Measurements from ENCODE around the gene KIRREL1. TPM values are rescaled to one million over a fixed set of nuclear protein-coding genes. Genes with fewer than 3 reads are reported as not detected.
A peak's percentile ranks its signal among the peaks of the same experiment; 100 is the strongest.

Gene KIRREL1
- polyA plus RNA-seq (2013, experiment 1 of 2), result 26.1 TPM
- polyA plus RNA-seq (2013, experiment 2 of 2), result 30.6 TPM

GRCh38 chr1:157993147-157993917, at the start of gene KIRREL1:
TSS of gene KIRREL1 (plus strand) at chr1:157993645. CDS start at chr1:157993677, 32 bp downstream.
- H3K27me3 ChIP-seq (ENCODE audit: insufficient read depth, low read length), result no peaks in the 10 kb centered on the region
- under 1% methylated on average over 62 of the region's 62 CpGs for WGBS
- no peaks in the 10 kb centered on the region for H3K36me3 ChIP-seq (ENCODE audit: insufficient read depth, low read length)
- peaks cover 31% of the 10 kb centered on the region for H3K4me1 ChIP-seq (ENCODE audit: insufficient read depth, low read length)
- peak within 1 kb of the TSS; percentile 95 for H3K4me3 ChIP-seq (ENCODE audit: low read length)
- no peaks in the 10 kb centered on the region for H3K9me3 ChIP-seq (ENCODE audit: insufficient read depth, low read depth, low read length)
- H3K9ac ChIP-seq (ENCODE audit: low read depth, low read length), result peak within 1 kb of the TSS; percentile 86
- H3K27ac ChIP-seq (ENCODE audit: low read depth, low read length), result peak within 1 kb of the TSS; percentile 64

GRCh38 chr1:157944663-157945280, 48.7 kb upstream of the KIRREL1 start:
- no peak overlapping the region for H3K9ac ChIP-seq (ENCODE audit: low read depth, low read length)
- no peak overlapping the region for H3K27ac ChIP-seq (ENCODE audit: low read depth, low read length)
- H3K27me3 ChIP-seq (ENCODE audit: insufficient read depth, low read length), result no peaks in the 10 kb centered on the region
- no peaks in the 10 kb centered on the region for H3K9me3 ChIP-seq (ENCODE audit: insufficient read depth, low read depth, low read length)
- WGBS, result 80% methylated on average over 4 of the region's 5 CpGs
- no peak overlapping the region for H3K4me3 ChIP-seq (ENCODE audit: low read length)
- H3K36me3 ChIP-seq (ENCODE audit: insufficient read depth, low read length), result no peaks in the 10 kb centered on the region
- no peaks in the 10 kb centered on the region for H3K4me1 ChIP-seq (ENCODE audit: insufficient read depth, low read length)

DNA sequence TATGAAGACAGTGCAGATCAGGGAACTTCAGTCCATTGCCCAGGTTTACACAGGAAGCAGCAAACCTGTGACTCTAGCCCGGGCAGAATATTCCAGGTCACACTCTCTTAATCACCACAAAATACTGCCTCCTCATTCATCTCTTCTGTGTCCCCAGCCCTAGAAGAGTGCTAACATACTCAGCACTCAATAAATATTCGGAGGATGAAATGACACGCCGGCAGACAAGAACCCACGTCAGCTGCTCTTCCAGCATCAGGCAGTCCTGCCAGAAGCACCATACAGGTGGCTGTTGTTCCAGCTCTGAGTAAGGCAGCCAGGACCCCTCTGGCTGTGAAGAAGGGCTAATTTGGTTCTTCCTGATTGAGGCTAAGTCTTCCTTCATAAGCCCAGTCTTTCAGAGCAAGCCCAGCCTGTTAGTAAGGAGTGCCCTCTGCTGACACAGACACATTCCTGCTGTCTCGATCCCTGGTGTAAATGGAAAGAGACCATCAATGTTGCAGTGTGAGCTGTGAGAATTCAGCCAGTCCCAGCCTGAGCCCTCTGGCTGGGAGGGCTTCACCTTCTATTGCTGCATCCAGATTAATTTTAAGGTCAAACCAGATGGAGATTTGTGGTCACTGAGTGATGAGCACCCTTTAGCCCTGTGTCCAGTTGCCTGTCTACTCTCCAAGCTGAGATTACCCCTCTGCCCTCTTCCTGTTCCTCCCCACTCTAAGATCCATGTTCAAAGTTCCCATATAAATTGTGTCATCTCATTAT, 45.0 kb upstream of the KIRREL1 start:
- no peaks in the 10 kb centered on the region for H3K36me3 ChIP-seq (ENCODE audit: insufficient read depth, low read length)
- no peaks in the 10 kb centered on the region for H3K27me3 ChIP-seq (ENCODE audit: insufficient read depth, low read length)
- WGBS, result 70% methylated on average over 6 of the region's 6 CpGs
- H3K9ac ChIP-seq (ENCODE audit: low read depth, low read length), result no peak overlapping the region
- H3K4me3 ChIP-seq (ENCODE audit: low read length), result no peak overlapping the region
- no peak overlapping the region for H3K27ac ChIP-seq (ENCODE audit: low read depth, low read length)
- no peaks in the 10 kb centered on the region for H3K9me3 ChIP-seq (ENCODE audit: insufficient read depth, low read depth, low read length)
- no peaks in the 10 kb centered on the region for H3K4me1 ChIP-seq (ENCODE audit: insufficient read depth, low read length)

GRCh38 chr1:157949074-157949354, 44.4 kb upstream of the KIRREL1 start:
- H3K9me3 ChIP-seq (ENCODE audit: insufficient read depth, low read depth, low read length), result no peaks in the 10 kb centered on the region
- no peaks in the 10 kb centered on the region for H3K4me1 ChIP-seq (ENCODE audit: insufficient read depth, low read length)
- no peak overlapping the region for H3K4me3 ChIP-seq (ENCODE audit: low read length)
- no peak overlapping the region for H3K27ac ChIP-seq (ENCODE audit: low read depth, low read length)
- no peak overlapping the region for H3K9ac ChIP-seq (ENCODE audit: low read depth, low read length)
- no peaks in the 10 kb centered on the region for H3K36me3 ChIP-seq (ENCODE audit: insufficient read depth, low read length)
- no peaks in the 10 kb centered on the region for H3K27me3 ChIP-seq (ENCODE audit: insufficient read depth, low read length)

DNA sequence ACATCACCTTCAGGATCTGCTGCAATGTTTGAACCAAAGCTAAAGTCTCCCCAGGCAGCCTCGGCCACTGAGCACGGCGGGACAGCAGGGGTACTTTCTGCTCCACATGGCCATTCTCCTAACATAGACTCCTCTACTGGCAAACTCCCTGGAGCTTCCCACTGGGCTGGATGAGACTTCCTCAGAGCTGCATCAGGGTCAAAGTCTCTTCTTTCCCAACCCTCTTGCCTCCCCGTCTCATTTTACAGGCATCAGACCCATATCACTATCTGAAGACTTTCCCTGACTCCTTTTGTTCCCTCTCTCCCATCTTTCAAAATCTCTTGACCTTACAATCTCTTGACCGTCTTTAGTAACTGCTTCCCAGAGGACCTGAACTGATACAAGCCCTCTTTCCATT, 42.2 kb upstream of the KIRREL1 start:
- no peak overlapping the region for H3K27ac ChIP-seq (ENCODE audit: low read depth, low read length)
- H3K4me1 ChIP-seq (ENCODE audit: insufficient read depth, low read length), result no peaks in the 10 kb centered on the region
- no peak overlapping the region for H3K4me3 ChIP-seq (ENCODE audit: low read length)
- 85% methylated on average over 5 of the region's 5 CpGs for WGBS
- H3K27me3 ChIP-seq (ENCODE audit: insufficient read depth, low read length), result 0 out of 2 replicates have a peak, but pooled peaks cover 2% of the 10 kb centered on the region
- no peaks in the 10 kb centered on the region for H3K9me3 ChIP-seq (ENCODE audit: insufficient read depth, low read depth, low read length)
- no peak overlapping the region for H3K9ac ChIP-seq (ENCODE audit: low read depth, low read length)
- no peaks in the 10 kb centered on the region for H3K36me3 ChIP-seq (ENCODE audit: insufficient read depth, low read length)

DNA sequence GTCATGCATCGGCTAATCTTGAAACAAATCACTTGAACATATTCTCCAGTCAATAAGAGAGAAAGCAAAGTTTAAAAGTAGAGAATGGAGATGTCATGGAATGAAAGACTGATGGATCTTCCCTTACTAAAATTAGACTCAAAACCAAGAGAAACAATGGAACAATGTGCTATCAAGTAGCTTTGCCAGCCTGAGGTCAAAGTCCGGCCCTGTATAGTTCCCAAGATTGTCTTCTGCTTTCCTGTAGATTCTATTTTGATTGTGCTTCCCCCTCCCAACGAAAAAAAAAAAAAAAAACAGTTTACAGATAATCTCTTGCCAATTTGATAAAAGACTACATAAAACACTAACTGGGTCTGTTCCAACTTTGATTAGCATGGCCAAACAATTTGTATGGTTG, 40.8 kb upstream of the KIRREL1 start:
- H3K36me3 ChIP-seq (ENCODE audit: insufficient read depth, low read length), result no peaks in the 10 kb centered on the region
- H3K9ac ChIP-seq (ENCODE audit: low read depth, low read length), result no peak overlapping the region
- H3K27me3 ChIP-seq (ENCODE audit: insufficient read depth, low read length), result 0 out of 2 replicates have a peak, but pooled peaks cover 2% of the 10 kb centered on the region
- no peak overlapping the region for H3K4me3 ChIP-seq (ENCODE audit: low read length)
- H3K27ac ChIP-seq (ENCODE audit: low read depth, low read length), result no peak overlapping the region
- no peaks in the 10 kb centered on the region for H3K9me3 ChIP-seq (ENCODE audit: insufficient read depth, low read depth, low read length)
- WGBS, result 55% methylated on average over 2 of the region's 3 CpGs
- no peaks in the 10 kb centered on the region for H3K4me1 ChIP-seq (ENCODE audit: insufficient read depth, low read length)

DNA sequence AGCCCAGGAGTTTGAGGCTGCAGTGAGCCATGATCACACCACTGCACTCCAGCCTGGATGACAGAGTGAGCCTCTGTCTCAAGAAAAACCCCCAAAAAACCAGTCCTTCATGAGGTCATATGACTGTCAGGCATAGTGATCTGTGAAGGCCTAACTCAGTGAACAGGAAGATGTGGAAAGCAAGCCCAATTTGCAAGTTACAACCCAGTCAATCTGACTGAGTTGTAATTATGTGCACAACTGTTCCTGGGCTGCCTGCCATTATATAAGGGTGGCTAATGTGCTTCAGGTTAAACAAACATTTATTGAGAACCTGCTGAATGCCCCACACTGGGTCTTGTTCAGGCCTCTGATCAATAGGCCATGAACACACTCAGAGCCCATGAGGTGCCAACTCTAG, 38.2 kb upstream of the KIRREL1 start:
- Histone ChIP-seq H3K9ac (ENCODE audit: low read depth, low read length) (no peak overlapping the region), H3K36me3 (ENCODE audit: insufficient read depth, low read length) (no peaks in the 10 kb centered on the region), H3K27ac (ENCODE audit: low read depth, low read length) (no peak overlapping the region), H3K27me3 (ENCODE audit: insufficient read depth, low read length) (0 out of 2 replicates have a peak, but pooled peaks cover 2% of the 10 kb centered on the region), H3K4me1 (ENCODE audit: insufficient read depth, low read length) (no peaks in the 10 kb centered on the region), H3K4me3 (ENCODE audit: low read length) (no peak overlapping the region), H3K9me3 (ENCODE audit: insufficient read depth, low read depth, low read length) (no peaks in the 10 kb centered on the region)

GRCh38 chr1:157955857-157956256, 37.6 kb upstream of the KIRREL1 start:
- H3K4me3 ChIP-seq (ENCODE audit: low read length), result no peak overlapping the region
- no peaks in the 10 kb centered on the region for H3K36me3 ChIP-seq (ENCODE audit: insufficient read depth, low read length)
- 94% methylated on average over 4 of the region's 6 CpGs for WGBS
- no peaks in the 10 kb centered on the region for H3K4me1 ChIP-seq (ENCODE audit: insufficient read depth, low read length)
- 0 out of 2 replicates have a peak, but pooled peaks cover 2% of the 10 kb centered on the region for H3K27me3 ChIP-seq (ENCODE audit: insufficient read depth, low read length)
- no peak overlapping the region for H3K27ac ChIP-seq (ENCODE audit: low read depth, low read length)
- no peaks in the 10 kb centered on the region for H3K9me3 ChIP-seq (ENCODE audit: insufficient read depth, low read depth, low read length)
- H3K9ac ChIP-seq (ENCODE audit: low read depth, low read length), result no peak overlapping the region

DNA sequence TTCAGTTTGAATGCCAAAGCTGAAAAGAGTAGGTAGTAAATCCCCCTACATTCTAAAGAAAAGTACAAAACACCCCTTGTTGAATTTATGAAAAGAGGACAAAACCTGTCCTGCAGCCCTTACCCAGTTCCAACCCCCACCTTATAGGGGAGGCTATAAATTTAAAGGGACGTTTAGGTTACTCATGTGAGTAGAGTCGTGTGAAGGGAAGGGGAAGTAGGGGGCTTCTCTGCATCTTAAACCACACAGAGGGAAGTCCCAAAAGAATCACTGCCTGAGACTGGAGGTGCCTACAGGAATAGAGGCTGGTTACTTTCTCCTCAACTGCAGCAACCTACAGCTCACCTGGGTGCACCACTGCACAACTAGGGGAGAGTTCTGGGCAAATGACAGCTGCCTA, 36.7 kb upstream of the KIRREL1 start:
- H3K27me3 ChIP-seq (ENCODE audit: insufficient read depth, low read length), result 0 out of 2 replicates have a peak, but pooled peaks cover 2% of the 10 kb centered on the region
- H3K4me1 ChIP-seq (ENCODE audit: insufficient read depth, low read length), result no peaks in the 10 kb centered on the region
- 68% methylated on average over 2 of the region's 2 CpGs for WGBS
- no peaks in the 10 kb centered on the region for H3K9me3 ChIP-seq (ENCODE audit: insufficient read depth, low read depth, low read length)
- H3K4me3 ChIP-seq (ENCODE audit: low read length), result no peak overlapping the region
- no peak overlapping the region for H3K9ac ChIP-seq (ENCODE audit: low read depth, low read length)
- no peaks in the 10 kb centered on the region for H3K36me3 ChIP-seq (ENCODE audit: insufficient read depth, low read length)
- no peak overlapping the region for H3K27ac ChIP-seq (ENCODE audit: low read depth, low read length)

GRCh38 chr1:157958263-157958662, 35.2 kb upstream of the KIRREL1 start:
- H3K36me3 ChIP-seq (ENCODE audit: insufficient read depth, low read length), result no peaks in the 10 kb centered on the region
- no peak overlapping the region for H3K27ac ChIP-seq (ENCODE audit: low read depth, low read length)
- no peak overlapping the region for H3K9ac ChIP-seq (ENCODE audit: low read depth, low read length)
- H3K9me3 ChIP-seq (ENCODE audit: insufficient read depth, low read depth, low read length), result no peaks in the 10 kb centered on the region
- no peaks in the 10 kb centered on the region for H3K4me1 ChIP-seq (ENCODE audit: insufficient read depth, low read length)
- 0 out of 2 replicates have a peak, but pooled peaks cover 2% of the 10 kb centered on the region for H3K27me3 ChIP-seq (ENCODE audit: insufficient read depth, low read length)
- H3K4me3 ChIP-seq (ENCODE audit: low read length), result no peak overlapping the region
- WGBS, result 86% methylated on average over 3 of the region's 3 CpGs

DNA sequence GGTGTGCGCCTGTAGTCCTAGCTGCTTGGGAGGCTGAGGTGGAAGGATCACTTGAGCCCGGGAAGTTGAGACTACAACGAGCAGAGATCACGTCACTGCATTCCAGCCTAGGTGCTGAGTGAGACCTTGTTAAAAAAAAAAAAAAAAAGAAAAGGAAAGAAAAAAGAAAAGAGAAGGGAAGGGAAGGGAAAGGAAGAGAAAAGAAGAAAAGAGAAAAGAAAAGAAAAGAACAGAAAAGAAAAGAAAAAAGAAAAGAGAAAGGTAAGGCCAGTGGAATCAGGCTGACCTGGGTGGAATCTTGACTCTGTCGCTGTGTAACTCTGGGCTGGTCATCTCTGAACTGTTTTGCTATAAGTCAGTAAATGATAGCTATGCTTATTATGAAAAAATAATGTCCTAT, 33.7 kb upstream of the KIRREL1 start:
- Histone ChIP-seq H3K4me3 (ENCODE audit: low read length) (no peak overlapping the region), H3K27ac (ENCODE audit: low read depth, low read length) (no peak overlapping the region), H3K4me1 (ENCODE audit: insufficient read depth, low read length) (no peaks in the 10 kb centered on the region), H3K9me3 (ENCODE audit: insufficient read depth, low read depth, low read length) (no peaks in the 10 kb centered on the region), H3K27me3 (ENCODE audit: insufficient read depth, low read length) (no peaks in the 10 kb centered on the region), H3K9ac (ENCODE audit: low read depth, low read length) (no peak overlapping the region), H3K36me3 (ENCODE audit: insufficient read depth, low read length) (no peaks in the 10 kb centered on the region)
- 93% methylated on average over 5 of the region's 5 CpGs for WGBS

All from HUES64 (cell line).